ENCODE data around the gene GPR108.

GPR108 gene

DNA sequence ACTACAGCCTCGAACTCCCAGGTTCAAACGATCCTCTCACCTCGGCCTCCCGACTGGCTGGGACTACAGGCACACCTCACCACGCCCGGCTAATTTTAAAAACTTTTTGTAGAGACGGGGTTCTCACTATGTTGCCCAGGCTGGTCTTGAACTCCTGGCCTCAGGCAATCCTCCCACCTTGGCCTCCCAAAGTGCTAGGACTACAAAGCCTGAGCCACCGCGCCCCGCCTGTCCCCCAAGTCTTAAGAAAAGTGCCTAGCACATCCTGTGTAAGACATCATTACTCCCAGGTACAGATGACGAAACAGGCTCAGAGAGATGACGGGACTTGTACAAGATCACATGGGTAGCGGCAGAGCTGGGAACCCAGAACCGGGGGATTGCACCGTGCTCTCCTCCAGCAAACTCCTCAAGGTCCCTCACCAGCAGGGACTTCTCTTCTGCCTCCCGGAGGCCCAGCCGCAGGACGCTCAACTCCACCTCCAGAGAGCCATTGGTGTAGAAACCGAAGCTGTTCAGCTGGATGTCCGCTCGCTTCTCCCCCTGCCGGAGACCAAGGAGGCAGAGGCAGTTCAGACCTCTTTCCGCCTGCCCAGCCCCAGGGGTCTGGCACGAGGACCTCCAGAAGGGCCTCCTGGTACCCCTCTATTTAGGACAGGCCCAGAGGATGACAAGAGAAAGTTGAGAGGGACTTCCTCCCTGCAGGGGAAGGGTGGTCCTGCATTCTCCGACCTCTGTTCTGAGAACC, 1.0 kb downstream of the GPR108 start:
- peak; percentile 81 for DNase-seq

DNA sequence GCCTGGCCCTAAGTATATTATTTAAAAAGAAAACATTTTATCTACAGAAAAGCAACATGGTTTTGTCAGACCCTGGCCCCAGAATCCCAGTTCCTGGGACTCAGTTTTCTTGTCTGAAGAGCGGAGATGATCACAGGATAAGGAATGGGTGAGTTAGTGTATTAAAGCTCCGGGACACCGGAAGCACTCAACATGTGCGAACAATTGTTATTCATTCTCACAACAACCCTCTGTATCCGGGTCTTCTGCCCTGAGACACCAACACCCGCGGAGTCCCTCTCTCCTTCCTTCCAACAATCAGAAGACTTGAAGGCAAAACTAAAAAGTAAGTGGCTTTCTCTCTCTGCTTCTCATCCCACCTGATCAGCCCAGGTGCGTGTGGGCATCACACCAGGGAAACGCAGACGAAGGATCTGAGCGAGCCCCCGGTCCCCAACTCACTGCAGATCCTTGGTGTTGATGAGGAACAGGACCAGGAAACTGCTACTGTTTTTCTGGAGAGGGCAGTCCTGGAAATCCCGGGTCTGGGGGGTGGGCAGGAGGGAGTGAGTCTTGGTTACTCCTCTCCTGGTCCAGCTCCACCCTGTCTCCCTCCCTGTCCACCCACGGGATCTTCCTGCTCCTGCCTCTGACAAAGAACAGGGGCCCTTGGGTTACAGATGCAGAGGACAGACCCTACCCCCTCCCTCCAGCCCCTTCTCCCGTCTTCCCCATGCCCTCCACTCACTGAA, 2.0 kb downstream of the GPR108 start:
- DNase-seq, result no peak

DNA sequence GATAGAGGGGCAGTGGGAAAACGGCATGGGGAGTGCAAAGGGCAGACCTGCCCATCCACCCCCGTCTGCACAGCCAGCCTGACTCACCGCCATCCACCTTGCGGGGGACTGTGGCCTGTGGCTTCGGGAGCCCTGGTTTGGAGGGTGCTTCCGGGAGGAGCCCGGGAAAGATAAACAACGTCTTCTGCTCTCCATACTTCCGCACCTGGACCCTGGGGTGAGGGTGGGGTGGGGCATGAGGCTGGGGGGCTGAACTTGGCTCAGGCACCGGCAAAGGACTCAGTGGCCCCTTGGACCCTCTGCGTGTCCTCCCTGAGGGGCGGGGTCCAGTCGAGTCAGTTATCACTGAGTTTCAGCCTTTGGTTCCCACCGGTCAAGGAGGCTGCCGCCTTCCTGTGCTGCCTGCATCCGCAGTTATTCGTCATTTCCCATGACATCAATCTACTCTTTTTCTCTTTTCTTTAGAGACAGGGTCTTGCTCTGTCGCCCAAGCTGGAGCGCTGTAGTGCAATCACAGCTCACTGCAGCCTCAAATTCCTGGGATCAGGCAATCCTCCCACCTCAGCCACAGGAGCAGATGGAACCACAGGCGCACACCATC, 3.2 kb downstream of the GPR108 start:
- DNase-seq, result no peak

DNA sequence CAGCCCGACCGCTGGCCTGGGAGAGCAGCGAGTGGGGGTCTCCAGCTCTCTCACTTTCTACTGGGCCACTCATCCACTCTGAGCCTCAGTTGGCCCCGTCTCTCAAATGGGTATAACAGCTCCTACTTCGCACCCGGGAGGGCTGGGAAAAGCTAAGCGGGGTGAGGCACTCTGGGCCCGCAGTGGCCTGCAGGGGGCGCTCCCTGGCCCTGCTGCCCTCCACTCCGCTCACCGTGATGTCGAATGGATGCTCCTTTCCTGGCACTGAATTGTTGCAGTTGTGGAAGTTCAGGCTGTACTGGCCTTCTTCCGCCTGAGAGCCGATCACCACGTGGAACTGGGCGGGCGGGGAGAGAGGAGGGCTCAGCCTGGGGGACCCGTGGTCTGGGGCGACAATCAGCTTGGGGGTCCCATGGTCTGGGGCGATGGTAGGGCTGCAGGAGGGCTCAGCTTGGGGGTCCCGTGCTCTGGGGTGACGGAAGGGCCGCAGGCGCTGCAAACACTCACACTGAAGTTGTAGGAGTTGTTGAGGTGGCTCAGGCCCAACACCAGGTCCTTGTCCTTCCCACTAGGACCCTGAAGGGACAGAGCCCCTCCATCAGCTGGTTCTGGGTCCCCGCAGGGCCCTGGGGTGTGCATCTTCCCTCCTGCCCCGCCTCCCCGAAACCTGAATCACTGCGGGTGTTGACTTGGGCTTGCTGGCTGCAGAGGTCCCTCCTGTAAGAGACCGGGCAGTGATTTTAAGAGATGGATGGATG, 3.9 kb downstream of the GPR108 start:
- no peak for DNase-seq

DNA sequence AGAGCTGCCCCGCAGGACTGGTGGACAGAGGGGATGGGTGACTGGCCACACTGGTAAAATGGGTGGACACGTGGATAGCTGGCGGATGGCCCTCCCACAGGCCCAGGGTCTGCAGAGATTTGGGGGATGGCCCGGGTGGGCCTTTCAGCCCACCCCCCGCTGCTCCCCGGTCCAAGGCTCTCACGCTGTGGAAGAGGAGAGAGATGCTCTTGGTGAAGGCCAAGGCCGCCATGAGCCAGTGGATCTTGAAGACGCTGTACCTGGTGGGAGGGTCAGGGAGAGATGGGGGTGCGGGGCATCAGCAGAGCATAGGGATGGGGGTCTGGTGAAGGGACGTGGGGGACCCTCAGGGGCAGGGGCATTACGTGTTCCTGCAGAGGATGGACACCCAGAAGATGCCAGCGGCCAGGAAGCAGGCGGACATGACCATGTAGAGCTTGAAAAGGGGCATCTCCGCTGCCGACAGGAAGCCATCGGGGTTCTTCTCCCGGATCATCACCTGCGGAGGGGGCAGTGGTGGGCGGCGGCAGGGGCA, 4.5 kb downstream of the GPR108 start:
- DNase-seq, result no peak

DNA sequence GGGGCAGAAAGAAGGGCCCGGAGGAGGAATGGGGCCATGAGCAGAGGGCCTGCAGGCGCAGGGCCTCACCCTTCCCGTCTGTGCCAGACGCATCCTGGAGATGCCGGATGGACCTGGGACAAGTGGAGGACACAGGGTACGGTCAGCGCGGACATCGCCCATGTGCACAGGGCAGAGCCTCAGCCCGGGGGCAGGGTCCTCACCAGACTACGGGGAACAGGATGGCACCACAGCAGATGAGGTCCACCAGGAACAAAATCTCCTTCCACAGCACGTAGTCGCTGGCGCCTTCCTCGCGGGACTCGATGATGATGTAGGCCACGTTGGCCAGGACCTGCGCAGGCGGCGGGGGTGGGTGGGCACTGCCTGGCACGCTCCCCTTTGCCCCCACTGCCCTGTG, 5.6 kb downstream of the GPR108 start:
- no peak for DNase-seq

DNA sequence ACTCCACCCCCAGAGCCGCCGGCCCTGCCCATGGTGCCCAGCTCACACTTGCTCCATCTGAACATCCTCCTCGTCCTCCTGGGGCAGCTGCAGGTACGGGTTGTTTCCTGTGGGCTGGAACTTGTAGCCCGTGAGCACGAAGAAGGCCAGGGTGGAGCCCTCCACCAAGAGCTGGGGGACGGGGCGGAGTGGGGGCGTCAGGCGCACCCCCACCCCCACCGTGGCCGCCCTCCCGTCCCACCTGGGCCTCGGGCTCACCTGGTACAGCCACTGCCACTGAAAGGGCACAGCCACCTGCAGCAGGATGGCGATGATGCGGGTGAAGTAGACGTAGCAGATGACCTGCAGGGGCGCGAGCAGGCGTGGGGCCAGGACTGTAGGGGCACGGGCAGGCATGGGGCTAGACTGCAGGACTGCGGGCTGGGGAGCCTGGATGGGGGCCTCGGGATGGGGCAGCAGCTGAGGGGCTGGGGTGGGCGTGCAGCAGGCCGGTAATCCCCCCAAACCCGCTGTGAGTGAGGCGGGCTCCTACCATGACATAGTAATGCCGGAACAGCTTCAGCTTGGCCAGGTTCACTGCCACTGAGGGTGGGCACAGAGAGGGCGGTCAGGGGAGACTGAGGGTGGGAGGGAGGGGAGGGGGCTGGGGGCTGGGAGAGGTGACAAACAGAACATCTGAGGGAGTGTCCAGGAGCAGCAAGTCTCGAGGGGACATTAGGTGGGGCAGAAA, 6.3 kb downstream of the GPR108 start:
- no peak for DNase-seq

DNA sequence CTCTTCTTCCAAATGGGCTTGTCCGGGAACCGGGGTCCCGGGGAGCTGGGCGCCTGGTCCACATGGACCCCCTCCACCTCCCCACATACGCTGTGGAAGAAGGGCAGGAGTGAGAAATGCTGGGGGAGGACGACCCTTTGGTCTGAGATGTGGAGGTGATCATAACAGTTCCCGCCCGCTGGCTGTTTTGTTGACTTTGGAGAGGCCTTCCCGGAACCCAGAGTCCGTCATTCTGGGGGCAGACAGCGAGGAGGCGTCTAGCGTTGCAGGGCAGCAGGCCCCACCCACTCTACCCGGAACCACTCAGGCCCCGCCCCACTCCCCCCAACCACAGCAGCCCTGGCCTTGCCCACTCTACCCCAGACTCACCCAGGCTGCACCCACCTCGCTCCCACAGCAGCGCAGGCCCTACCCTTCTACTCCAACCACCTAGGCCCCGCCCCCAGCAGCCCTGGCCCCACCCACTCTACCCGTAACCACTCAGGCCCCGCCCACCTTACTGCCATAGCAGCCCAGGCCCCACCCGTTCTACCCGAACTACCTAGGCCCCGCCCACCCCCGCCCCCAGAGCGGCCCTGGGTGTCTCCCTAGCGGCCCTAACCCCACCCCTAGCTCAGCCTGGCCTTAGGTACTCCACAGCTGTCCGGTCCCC, 7.1 kb downstream of the GPR108 start:
- no peak for DNase-seq

DNA sequence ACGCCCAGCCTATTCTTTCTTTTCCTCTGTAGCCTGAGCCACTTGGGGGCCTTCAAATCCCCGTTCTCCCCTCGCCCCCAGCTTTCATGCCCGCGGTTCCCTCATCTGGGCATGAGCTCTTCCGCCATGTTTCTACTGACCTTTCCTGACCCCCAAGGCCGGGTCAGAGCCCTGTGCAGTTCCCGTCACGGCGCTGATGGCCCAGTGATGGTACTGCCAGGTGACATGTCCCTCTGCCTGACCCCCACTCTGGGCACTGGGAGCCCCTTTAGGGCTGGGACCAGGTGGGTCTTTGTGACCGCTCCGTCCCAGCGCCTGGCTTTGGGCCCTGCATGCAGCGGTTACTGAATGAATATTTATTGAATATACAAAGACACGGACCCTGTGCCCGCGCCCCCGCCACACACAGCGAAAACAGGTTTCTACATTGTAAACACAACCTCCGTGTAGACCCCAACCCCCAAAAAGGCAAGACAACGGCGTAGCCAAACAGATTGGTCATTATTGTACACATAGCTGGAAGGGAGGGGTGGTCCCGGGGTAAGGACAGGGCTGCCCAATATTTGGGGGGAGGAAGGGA, 7.7 kb downstream of the GPR108 start:
- no peak for DNase-seq

DNA sequence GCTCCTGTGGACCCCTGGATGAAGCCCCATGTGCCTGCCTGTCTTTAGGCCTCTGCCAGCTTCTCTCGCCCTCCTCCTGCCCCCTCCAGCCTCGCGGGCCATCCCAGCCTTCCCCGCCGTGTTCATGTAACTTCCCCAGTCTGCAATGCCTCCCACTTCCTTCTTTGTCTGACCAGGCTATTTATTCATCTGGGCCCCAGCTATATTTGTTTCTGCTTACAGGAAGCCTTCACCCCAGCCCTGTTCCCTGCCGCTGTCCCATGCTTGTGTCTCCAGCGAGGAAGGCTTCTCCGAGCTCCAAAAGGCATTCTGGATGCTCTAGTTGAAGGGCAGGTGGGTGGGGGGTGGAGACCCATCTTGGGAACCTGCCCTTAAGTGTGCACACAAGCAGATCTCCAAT, 9.0 kb downstream of the GPR108 start:
- DNase-seq, result no peak

DNA sequence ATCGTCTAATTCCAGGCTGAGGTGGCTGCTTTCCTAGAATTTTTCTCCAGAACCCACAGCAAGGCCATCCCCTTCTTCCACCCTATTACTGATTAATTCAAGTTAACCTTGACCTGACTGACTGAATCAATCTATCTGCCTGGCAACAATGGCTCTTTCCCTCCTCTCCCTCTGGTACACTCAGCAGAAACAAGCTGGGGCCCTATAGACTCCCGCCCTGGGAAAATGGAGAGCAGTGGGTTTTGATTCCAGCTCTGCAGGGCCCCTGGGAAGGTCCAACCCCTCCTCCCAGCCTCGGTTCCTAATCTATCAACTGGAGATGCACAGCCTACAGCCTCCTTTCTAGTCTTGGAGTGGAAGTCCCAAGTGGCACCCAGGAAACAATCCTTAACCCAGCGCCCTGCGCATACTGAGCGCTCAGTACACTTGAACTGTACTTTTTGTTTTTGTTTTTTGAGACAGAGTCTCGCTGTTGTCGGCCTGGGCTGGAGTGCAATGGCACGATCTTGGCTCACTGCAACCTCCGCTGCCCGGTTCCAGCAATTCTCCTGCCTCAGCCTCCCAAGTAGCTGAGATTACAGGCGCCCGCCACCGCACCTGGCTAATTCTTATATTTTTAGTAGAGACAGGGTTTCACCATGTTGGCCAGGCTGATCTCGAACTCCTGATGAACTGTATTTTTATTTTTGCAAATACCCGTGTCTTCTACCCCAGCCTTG, 11.7 kb downstream of the GPR108 start:
- DNase-seq, result no peak

DNA sequence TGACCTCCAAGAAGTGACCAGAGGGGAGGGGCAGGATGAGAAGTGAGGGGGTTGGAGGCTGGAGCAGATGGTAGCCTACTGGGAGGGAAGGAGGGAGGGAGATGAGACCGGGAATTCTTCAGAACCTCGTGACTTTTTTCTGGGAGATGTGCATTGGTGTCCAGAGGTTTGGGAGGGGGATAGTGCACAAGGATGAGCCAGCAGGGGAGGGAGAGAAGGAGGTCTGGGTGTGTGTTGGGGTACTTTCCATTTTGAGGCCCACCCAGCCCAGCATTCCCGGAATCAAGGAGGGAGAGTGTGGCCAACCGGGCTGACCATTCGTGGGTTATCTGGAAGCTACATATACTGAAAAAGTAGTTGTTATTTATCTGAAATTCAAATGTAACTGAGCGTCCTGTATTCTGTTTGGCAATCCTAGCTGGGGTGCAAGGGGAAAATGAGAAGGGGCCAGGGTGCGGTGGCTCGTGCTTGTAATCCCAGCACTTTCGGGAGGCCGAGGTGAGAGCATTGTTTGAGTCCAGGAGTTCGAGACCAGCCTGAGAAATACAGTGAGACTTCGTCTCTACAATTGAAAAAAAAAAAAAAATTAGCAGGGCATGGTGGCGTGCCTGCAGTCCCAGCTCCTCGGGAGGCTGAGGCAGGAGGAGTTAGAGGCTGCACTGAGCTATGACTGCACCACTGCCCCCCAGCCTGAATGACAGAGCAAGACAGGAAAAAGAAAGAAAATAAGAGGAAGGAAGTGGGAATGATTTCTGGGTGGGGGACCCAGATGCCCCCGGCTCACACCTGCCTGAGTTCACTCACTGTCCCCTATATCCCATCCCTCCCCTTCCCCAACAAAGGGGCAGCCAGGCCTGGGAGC, 12.5 kb downstream of the GPR108 start:
- DNase-seq, result no peak

DNA sequence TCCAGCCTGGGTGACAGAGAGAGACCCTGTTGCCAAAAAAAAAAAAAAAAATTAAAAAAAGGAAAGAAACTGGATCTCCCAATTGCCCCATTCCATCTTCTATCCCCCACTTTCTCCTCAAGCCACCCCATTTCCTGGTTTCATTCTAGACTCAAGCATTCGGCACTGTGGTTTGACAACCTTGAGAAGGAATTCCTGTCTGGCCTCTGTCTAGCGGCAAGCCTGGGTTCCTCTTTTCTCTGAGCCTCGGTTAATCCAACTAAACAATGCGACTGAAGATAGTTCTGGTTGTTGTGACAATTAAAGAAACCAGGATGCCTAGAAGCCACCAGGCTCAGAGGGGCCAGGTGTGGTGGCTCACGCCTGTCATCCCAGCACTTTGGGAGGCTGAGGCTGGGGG, 13.6 kb downstream of the GPR108 start:
- DNase-seq, result no peak

DNA sequence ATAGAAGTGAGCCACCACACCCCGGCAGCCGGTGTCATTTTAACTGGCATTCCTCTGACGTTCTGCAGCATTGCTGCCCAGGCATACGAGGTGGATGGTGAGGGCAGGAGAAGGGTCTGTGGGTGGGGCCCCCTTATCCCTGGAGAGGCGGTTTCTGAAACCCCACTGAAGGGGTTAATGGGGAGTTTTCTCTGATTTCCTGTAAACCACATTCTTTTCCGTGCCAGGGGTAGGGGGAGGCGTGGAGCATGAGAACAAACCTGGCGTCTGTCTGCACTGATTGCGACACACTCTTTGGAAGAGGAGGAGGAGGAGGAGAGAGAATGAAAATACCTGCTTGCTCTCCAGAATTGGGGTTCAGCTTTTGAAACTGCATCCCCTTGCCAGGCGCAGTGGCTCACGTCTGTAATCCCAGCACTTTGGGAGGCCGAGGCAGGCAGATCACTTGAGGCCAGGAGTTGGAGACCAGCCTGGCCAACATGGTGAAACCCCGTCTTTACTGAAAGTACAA, 14.2 kb downstream of the GPR108 start:
- no peak for DNase-seq

DNA sequence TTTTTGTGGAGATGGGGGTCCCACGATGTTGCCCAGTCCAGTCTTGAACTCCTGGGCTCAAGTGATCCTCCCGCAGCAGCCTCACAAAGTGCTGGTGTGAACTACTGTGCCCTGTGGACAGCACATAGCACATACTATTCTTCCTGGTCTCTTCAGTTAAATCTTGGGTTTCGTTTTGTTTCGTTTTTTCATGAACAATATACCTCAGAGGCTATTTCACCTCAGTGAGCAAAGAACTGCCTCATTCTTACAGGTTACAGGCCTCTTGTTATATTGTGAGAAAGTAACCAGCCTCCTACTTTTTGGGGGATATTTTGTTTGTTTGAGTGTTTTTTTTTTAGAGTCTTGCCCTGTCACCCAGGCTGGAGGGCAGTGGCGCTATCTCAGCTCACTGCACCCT, 15.6 kb downstream of the GPR108 start:
- no peak for DNase-seq

DNA sequence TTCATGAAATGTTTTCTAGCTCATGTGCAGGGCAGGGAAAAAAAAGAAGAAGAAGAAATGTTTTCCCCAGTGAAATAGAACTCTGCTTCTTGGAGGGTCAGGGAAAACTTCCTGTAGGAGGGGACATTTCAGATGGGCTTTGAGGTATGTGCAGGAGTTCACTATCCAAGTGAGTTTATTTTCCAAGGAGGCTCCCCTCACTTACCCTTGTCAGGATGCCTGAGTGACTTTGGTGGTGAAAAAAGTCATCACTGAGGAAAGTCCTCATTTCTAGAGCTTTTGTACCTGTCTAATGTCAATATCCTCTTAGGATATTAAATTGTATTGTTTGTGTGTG, 16.3 kb downstream of the GPR108 start:
- no peak for DNase-seq

DNA sequence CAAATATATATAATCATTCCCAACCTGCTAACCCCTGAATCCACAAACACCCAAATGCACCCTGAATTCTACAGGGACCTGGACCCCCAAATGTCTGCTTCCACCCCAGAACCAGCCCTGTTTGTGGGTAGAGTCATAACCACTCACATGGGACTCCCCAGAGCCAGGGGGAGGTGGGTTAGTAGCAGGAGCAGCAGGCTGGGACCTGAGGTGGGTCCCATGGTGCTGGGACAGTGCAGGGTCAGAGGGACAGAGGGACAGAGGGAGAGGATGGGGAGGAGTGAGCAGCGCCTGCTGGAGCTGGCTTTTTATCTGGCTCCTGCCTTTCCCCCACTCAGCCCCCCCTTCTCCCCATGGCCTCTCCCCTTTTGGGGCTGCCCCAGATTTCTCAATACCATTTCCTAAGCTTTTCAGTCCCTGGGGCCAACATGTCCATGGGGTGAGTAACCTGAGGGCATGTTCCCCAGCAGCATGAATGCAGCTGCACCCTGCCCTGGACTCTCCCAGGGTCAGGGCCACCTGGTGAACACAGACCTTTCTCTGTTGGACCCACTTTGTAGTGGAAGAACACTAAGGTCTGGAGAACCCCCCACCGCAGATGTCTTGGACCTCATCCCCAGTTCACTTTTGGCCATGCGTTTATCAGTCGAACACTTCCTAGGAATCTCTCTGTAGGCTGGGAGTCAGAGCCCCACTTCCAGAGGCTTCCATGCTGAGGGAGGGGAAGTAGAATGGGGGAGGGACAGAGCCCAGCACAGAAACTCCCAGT, 16.8 kb downstream of the GPR108 start, which contains the start of gene C3:
C3 (minus strand) TSS at position 282 of the 769 bp plus-strand sequence; CDS start at position 221, 61 bp downstream.
- DNase-seq, result no peak

DNA sequence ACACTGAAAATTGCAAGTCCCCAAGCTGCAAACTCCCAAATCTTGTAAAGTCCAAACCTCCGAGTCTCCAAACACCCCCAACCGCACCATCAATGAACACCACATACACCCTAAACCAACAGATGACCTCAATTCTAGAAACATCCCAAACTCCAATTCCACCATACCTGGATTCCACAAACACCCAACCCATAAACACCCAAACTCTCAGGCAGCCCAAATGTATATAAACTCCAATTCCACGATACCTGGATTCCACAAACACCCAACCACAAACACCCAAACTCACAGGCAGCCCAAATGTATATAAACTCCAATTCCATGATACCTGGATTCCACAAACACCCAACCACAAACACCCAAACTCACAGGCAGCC, 17.4 kb downstream of the GPR108 start:
- DNase-seq, result no peak

DNA sequence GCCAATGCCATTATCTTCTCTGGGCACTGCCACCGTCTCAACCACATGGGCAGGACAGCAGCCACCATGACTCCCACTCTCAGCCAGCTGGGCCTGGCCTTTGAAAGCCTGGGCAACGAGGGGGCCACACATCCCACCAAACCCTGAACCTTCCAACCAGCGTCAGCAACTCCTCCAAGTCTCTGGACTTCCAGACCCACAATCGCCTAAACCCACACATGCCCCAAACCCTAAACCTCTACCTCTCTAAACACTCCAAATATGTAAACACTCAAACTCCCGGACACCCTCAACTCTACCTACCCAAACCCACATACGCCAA, 17.9 kb downstream of the GPR108 start:
- DNase-seq, result no peak

Data from retina (tissue), 1 donor.